GM12873 (cell line): ENCODE measurements around the gene GAL3ST3.
A peak's percentile ranks its signal among the peaks of the same experiment; 100 is the strongest.

ENCODE experiments used
- CTCF ChIP-seq: IDR thresholded peaks from 2 replicates; pipeline ENCODE4 v1.5.1; 2012; ENCODE audit warnings: low read depth, mild to moderate bottlenecking, moderate library complexity, low read length, control low read depth; ENCODE audit not compliant: insufficient read depth; ENCODE audit errors: missing control alignments

The GAL3ST3 gene

GRCh38 chr11:66036334-66036710, 12.6 kb downstream of the GAL3ST3 start:
- no peak for TF ChIP-seq CTCF

- no peak for TF ChIP-seq CTCF
Observed at GRCh38 chr11:66035653-66036333, 13.2 kb downstream of the GAL3ST3 start.

GRCh38 chr11:66032957-66033735, 15.8 kb downstream of the GAL3ST3 start:
- no peak for TF ChIP-seq CTCF

- no peak for TF ChIP-seq CTCF
Observed at GRCh38 chr11:66026017-66026529, 22.9 kb downstream of the GAL3ST3 start, which contains the start of gene CATSPER1. Gene CATSPER1, minus strand, starts transcription at chr11:66026479. Its CDS starts 100 bp downstream, at chr11:66026379.

GRCh38 chr11:66022401-66023185, 26.4 kb downstream of the GAL3ST3 start:
- peak; percentile 90 for TF ChIP-seq CTCF

GRCh38 chr11:66020618-66021357, 28.2 kb downstream of the GAL3ST3 start:
- TF ChIP-seq CTCF: no peak
